ENCODE data around the gene ADAP1.

GRCh38 chr7:945556-946255 is 8.8 kb downstream of the ADAP1 start:
- TF ChIP-seq BCL11A (IDR thresholded peaks at IDR 0.05; ENCODE audit: low read depth in 2 of 2, low read length in 2 of 2) = no peak
- peak in 1 of 2 experiments; percentile 74; a peak in 2 of 3 replicates for TF ChIP-seq POLR2A (IDR thresholded peaks at IDR 0.05; ENCODE audit: control extremely low read depth in 1 of 2, low read depth in 2 of 2, low read length in 2 of 2)
- no peak for TF ChIP-seq GTF2F1 (IDR thresholded peaks at IDR 0.05; ENCODE audit: borderline replicate concordance, low read depth, low read length)
- no peak for TF ChIP-seq CTCF (IDR thresholded peaks at IDR 0.05; ENCODE audit: control extremely low read depth in 1 of 3, insufficient read depth in 1 of 3, low read depth in 1 of 3, low read length in 3 of 3)
- TF ChIP-seq KDM5A (IDR thresholded peaks at IDR 0.05; ENCODE audit: low read length) = no peak
- peak; percentile 76; the same call in 1 of the 2 replicates for TF ChIP-seq YY1 (IDR thresholded peaks at IDR 0.05; ENCODE audit: low read depth, low read length)
- peak; percentile 62 for TF ChIP-seq POLR2AphosphoS5 (IDR thresholded peaks at IDR 0.05; ENCODE audit: low read depth, low read length)
- TF ChIP-seq EZH2 (IDR thresholded peaks at IDR 0.05; ENCODE audit: low read depth, low read length, severe bottlenecking) = no peak
- peak; percentile 30 for TF ChIP-seq TAF7 (optimal IDR thresholded peaks at IDR 0.05; ENCODE audit: borderline replicate concordance, low read depth, low read length)
- TF ChIP-seq SP1 (IDR thresholded peaks at IDR 0.05; ENCODE audit: low read depth, low read length) = 0 out of 2 replicates have a peak, but pooled peaks have one; percentile 36
- TF ChIP-seq RXRA (IDR thresholded peaks at IDR 0.05; ENCODE audit: insufficient read depth, low read depth, low read length) = no peak
